GM12872 (cell line): Measurements from ENCODE around the gene PLA2R1.

Source experiments
- CTCF ChIP-seq: IDR thresholded peaks from 3 replicates; pipeline ENCODE4 v1.5.1; 2011; ENCODE audit warnings: low read depth, mild to moderate bottlenecking, low read length, moderate library complexity; ENCODE audit not compliant: insufficient read depth

The PLA2R1 gene

GRCh38 chr2:160053946-160054345, 8.5 kb downstream of the PLA2R1 start:
- no peak for TF ChIP-seq CTCF

- no peak for TF ChIP-seq CTCF
Measured at GRCh38 chr2:160052531-160052930, 9.9 kb downstream of the PLA2R1 start.

- TF ChIP-seq CTCF, result no peak
Measured at GRCh38 chr2:160051371-160051800, 11.0 kb downstream of the PLA2R1 start.

- no peak for TF ChIP-seq CTCF
Measured at GRCh38 chr2:160050147-160050546, 12.3 kb downstream of the PLA2R1 start.

GRCh38 chr2:160045703-160046210, 16.7 kb downstream of the PLA2R1 start:
- TF ChIP-seq CTCF, result no peak

- TF ChIP-seq CTCF, result no peak
Measured at GRCh38 chr2:160044728-160045127, 17.7 kb downstream of the PLA2R1 start.

GRCh38 chr2:160043265-160043664, 19.1 kb downstream of the PLA2R1 start:
- no peak for TF ChIP-seq CTCF
